ENCODE data around the gene TBX10. TPM values are rescaled to one million over a fixed set of nuclear protein-coding genes. Genes with fewer than 3 reads are reported as not detected.
"Not testable (repeated sequence)": the region's sequence is repeated elsewhere in the genome, so short reads cannot be mapped to it uniquely, and the experiment has no call there.

TBX10 gene
- total RNA-seq, 1 donor from 2014 or later = not detected

DNA sequence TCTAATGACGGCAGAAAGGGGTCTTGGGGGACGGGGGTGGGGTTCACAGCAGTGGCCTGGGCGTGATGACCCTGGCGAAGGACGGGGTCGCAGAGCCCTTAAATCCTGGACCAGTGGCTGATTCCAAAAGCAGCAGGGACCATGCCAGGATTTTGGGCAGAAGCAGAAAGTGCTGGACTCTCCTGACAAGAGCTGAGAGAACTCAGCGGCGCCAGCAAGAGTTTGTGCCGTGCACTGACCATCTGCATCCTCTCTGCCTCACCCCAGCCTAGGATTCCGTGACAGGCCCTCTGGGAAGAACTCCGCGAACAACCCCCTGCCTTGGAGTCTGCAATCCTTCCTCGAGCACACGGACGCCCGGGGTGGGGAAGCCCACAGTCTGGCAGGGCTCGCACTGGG lies 33.5 kb downstream of the TBX10 start:
- DNase-seq (ENCODE audit: low spot score) = no peak
- peak overlapping the region; percentile 81 for H3K27ac Mint-ChIP-seq (ENCODE audit: unreplicated experiment)
- no peaks in the 10 kb centered on the region for H3K36me3 Mint-ChIP-seq (ENCODE audit: low read depth)
- peaks cover 8% of the 10 kb centered on the region for H3K4me1 Mint-ChIP-seq (ENCODE audit: low read depth)
- peaks cover 6% of the 10 kb centered on the region for H3K27me3 Mint-ChIP-seq (ENCODE audit: low read depth)
- H3K4me3 Mint-ChIP-seq (ENCODE audit: unreplicated experiment) = peak overlapping the region; percentile 81
- TF ChIP-seq, protein P1, sequence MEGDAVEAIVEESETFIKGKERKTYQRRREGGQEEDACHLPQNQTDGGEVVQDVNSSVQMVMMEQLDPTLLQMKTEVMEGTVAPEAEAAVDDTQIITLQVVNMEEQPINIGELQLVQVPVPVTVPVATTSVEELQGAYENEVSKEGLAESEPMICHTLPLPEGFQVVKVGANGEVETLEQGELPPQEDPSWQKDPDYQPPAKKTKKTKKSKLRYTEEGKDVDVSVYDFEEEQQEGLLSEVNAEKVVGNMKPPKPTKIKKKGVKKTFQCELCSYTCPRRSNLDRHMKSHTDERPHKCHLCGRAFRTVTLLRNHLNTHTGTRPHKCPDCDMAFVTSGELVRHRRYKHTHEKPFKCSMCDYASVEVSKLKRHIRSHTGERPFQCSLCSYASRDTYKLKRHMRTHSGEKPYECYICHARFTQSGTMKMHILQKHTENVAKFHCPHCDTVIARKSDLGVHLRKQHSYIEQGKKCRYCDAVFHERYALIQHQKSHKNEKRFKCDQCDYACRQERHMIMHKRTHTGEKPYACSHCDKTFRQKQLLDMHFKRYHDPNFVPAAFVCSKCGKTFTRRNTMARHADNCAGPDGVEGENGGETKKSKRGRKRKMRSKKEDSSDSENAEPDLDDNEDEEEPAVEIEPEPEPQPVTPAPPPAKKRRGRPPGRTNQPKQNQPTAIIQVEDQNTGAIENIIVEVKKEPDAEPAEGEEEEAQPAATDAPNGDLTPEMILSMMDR (IDR thresholded peaks at IDR 0.05) = no peak
- H3K9me3 Mint-ChIP-seq (ENCODE audit: low read depth) = peaks cover 4% of the 10 kb centered on the region

DNA sequence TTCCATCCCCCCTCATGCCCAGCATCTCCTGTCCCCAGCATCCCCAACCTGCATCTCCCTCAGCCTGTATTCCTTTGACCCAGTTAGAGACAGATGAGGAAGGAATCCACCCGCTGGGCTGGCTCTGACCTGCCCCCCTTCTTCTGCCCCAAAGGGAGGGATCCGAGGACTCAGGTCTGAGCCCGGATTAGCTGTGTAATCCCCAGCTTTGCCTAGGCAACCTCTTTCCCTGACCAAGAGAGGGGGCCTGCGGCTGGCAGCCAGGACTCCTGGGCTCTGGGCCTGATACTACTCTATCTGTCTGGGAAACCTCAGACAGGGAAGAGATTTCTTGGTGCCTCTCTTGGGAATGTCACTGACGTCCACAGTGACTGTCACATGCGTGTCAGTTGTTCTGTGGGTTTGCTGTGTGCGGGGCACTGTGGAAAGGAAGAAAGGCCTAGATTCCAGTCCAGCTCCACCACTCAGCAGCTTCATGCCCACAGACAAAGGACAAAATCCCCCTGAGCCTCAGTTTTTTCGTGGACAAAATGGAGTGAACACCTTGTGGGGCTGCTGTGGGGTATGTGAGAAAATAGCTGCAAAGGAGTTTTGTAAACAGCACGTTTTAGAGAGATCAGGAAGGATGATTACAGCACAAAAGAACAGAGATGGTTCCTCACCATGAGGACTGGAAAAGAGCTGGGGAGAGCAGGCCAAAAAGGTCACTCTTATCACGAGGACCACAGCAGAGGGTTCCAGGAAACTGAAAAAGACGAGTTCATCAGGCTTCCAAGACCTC lies 34.1 kb downstream of the TBX10 start:
- H3K27ac Mint-ChIP-seq (ENCODE audit: unreplicated experiment) = no peak overlapping the region
- TF ChIP-seq, protein P1 (IDR thresholded peaks at IDR 0.05) = no peak
- H3K27me3 Mint-ChIP-seq (ENCODE audit: low read depth) = peaks cover 6% of the 10 kb centered on the region
- H3K36me3 Mint-ChIP-seq (ENCODE audit: low read depth) = no peaks in the 10 kb centered on the region
- peak overlapping the region; percentile 24 for H3K4me3 Mint-ChIP-seq (ENCODE audit: unreplicated experiment)
- H3K9me3 Mint-ChIP-seq (ENCODE audit: low read depth) = peaks cover 4% of the 10 kb centered on the region
- peaks cover 8% of the 10 kb centered on the region for H3K4me1 Mint-ChIP-seq (ENCODE audit: low read depth)
- no peak for DNase-seq (ENCODE audit: low spot score)

DNA sequence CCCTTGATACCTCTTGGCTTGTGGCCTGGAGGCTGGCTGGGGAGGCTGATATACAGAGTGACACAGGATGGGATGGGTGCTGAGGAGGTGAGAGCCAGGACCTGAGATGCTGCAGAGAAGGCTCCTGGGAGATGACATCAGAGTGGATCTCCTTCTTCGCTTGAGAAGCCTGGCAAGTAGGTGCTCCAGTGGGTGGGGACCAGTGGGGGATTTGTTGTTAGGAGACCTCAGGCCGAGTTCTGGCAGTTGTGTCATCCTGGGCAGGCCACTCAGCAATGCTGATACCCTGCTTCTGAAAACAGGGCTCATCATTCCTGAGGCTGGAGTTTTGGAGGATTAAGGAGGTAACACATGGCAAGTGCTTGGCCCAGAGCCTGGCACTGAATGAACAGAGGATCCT lies 34.7 kb downstream of the TBX10 start:
- Mint-ChIP-seq H3K27me3 (ENCODE audit: low read depth) (peaks cover 6% of the 10 kb centered on the region), H3K36me3 (ENCODE audit: low read depth) (no peaks in the 10 kb centered on the region), H3K27ac (ENCODE audit: unreplicated experiment) (no peak overlapping the region), H3K4me3 (ENCODE audit: unreplicated experiment) (no peak overlapping the region), H3K4me1 (ENCODE audit: low read depth) (peaks cover 8% of the 10 kb centered on the region), H3K9me3 (ENCODE audit: low read depth) (peaks cover 4% of the 10 kb centered on the region)
- DNase-seq (ENCODE audit: low spot score) = no peak
- TF ChIP-seq, protein P1 (IDR thresholded peaks at IDR 0.05) = no peak

DNA sequence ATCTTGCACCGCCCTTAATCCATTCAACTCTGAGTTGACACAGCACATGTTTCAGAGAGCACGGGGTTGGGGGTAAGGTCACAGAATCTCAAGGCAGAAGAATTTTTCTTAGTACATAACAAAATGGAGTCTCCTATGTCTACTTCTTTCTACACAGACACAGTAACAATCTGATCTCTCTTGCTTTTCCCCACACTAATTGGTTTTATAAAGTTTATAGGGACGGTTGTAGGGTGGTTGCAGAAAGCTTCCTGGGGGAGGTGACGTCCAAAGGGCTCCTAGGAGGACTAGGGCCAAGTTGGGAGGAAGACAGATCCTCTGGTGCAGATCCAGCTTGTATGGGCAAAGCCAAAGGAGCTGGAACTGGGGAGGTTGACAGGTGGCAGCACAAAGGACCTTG lies 35.4 kb downstream of the TBX10 start:
- H3K27ac Mint-ChIP-seq (ENCODE audit: unreplicated experiment) = not testable (repeated sequence)

DNA sequence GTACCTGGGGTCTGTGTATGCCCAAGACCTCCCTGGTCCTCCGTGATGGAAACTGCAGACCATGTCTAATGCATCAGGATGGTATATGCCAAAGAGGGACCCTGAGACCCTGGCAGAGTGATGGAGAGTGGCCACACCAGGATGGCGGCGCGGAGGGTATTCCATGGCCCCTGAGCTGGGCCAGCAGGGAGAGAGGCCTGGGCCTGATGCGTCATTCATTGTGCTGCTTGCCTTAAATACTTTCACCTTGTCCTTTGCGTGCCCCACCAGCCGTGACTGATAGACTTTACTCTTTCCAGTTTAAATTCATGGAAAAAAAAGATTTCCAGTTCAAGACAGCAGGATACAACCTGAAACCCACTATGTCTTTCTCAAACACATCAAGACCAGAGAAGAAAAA lies 38.5 kb downstream of the TBX10 start:
- no peaks in the 10 kb centered on the region for H3K4me1 Mint-ChIP-seq (ENCODE audit: low read depth)
- peaks cover 7% of the 10 kb centered on the region for H3K9me3 Mint-ChIP-seq (ENCODE audit: low read depth)
- no peaks in the 10 kb centered on the region for H3K36me3 Mint-ChIP-seq (ENCODE audit: low read depth)
- H3K4me3 Mint-ChIP-seq (ENCODE audit: unreplicated experiment) = no peak overlapping the region
- peaks cover 8% of the 10 kb centered on the region for H3K27me3 Mint-ChIP-seq (ENCODE audit: low read depth)
- H3K27ac Mint-ChIP-seq (ENCODE audit: unreplicated experiment) = no peak overlapping the region
- TF ChIP-seq, protein P1 (IDR thresholded peaks at IDR 0.05) = no peak
- no peak for DNase-seq (ENCODE audit: low spot score)

More for the DNA sequence above, 35.4 kb downstream of the TBX10 start:
- H3K4me3 Mint-ChIP-seq (ENCODE audit: unreplicated experiment); DNase-seq (ENCODE audit: low spot score); H3K4me1 Mint-ChIP-seq (ENCODE audit: low read depth); H3K27me3 Mint-ChIP-seq (ENCODE audit: low read depth); H3K36me3 Mint-ChIP-seq (ENCODE audit: low read depth); H3K9me3 Mint-ChIP-seq (ENCODE audit: low read depth): not testable (repeated sequence)
